ENCODE data around the gene IL23R.
"Not testable (repeated sequence)": the region's sequence is repeated elsewhere in the genome, so short reads cannot be mapped to it uniquely, and the experiment has no call there.

Gene IL23R

GRCh38 chr1:67194209-67194863 is 28.1 kb downstream of the IL23R start:
- no peak for DNase-seq

GRCh38 chr1:67200755-67201154 is 34.5 kb downstream of the IL23R start:
- DNase-seq = no peak

- no peak for DNase-seq
These were observed 35.6 kb downstream of the IL23R start for GRCh38 chr1:67201891-67202290.

GRCh38 chr1:67204298-67204980 is 38.2 kb downstream of the IL23R start:
- DNase-seq = no peak

- DNase-seq = not testable (repeated sequence)
These were observed 41.1 kb downstream of the IL23R start for GRCh38 chr1:67207398-67207797.

GRCh38 chr1:67208217-67208616 is 42.0 kb downstream of the IL23R start:
- DNase-seq = no peak

- no peak for DNase-seq
These were observed 43.3 kb downstream of the IL23R start for GRCh38 chr1:67209521-67209920.

- DNase-seq = peak in 1 of 2 experiments; percentile 37
These were observed 45.6 kb downstream of the IL23R start for GRCh38 chr1:67211589-67212563.

- DNase-seq = peak; percentile 6 to 31
These were observed 46.9 kb downstream of the IL23R start for GRCh38 chr1:67213164-67213563.

- no peak for DNase-seq
These were observed 47.7 kb downstream of the IL23R start for GRCh38 chr1:67213948-67214347.

GRCh38 chr1:67214420-67215174 is 48.3 kb downstream of the IL23R start:
- no peak for DNase-seq

GRCh38 chr1:67216401-67216800 is 50.1 kb downstream of the IL23R start:
- no peak for DNase-seq

GRCh38 chr1:67217417-67217816 is 51.2 kb downstream of the IL23R start:
- DNase-seq = no peak

GRCh38 chr1:67217938-67218337 is 51.7 kb downstream of the IL23R start:
- no peak for DNase-seq

GRCh38 chr1:67224856-67225255 is 58.6 kb downstream of the IL23R start:
- no peak for DNase-seq

GRCh38 chr1:67226688-67227087 is 60.4 kb downstream of the IL23R start:
- no peak for DNase-seq

GRCh38 chr1:67227196-67227595 is 60.9 kb downstream of the IL23R start:
- no peak for DNase-seq

GRCh38 chr1:67228791-67229190 is 62.5 kb downstream of the IL23R start:
- no peak for DNase-seq

GRCh38 chr1:67230539-67230938 is 64.3 kb downstream of the IL23R start:
- DNase-seq = no peak

GRCh38 chr1:67236277-67236676 is 70.0 kb downstream of the IL23R start:
- no peak for DNase-seq

- no peak for DNase-seq
These were observed 73.5 kb downstream of the IL23R start for GRCh38 chr1:67239738-67240137.

GRCh38 chr1:67241200-67241746 is 75.0 kb downstream of the IL23R start:
- DNase-seq = no peak

Data from SHP77 (cell line).